GM19193 (cell line): ENCODE data around the gene GAREM1.

Experiments
- POLR2A ChIP-seq: IDR thresholded peaks from 4 replicates; pipeline ENCODE4 v1.6.1; 2011; ENCODE audit not compliant: insufficient read depth, insufficient read length; ENCODE audit errors: extremely low read depth

Gene GAREM1

GRCh38 chr18:32213693-32214092, 257.0 kb downstream of the GAREM1 start:
- TF ChIP-seq POLR2A = no peak
